Neuronal stem cell (in vitro differentiated cells): ENCODE results near the gene PPM1M.

Source experiments
- DNase-seq: peaks from one replicate; pipeline ENCODE4 v3.0.0-alpha.2; 2013; ENCODE audit warnings: low spot score
- H2AFZ ChIP-seq: one replicate; pipeline ENCODE4 v1.6.1; 2013; ENCODE audit warnings: mild to moderate bottlenecking, low read length, inconsistent platforms
- H2AK5ac ChIP-seq: 2 replicates; pipeline ENCODE4 v1.6.1; 2013; ENCODE audit warnings: low read depth, mild to moderate bottlenecking, inconsistent platforms, low read length, moderate library complexity, mixed read lengths
- H2BK120ac ChIP-seq: 2 replicates; pipeline ENCODE4 v1.6.1; 2013; ENCODE audit warnings: low read depth, mild to moderate bottlenecking, inconsistent platforms, low read length, moderate library complexity, mixed read lengths
- H2BK12ac ChIP-seq: one replicate; pipeline ENCODE4 v1.6.1; 2013; ENCODE audit warnings: low read length, inconsistent platforms
- H2BK15ac ChIP-seq: 2 replicates; pipeline ENCODE4 v1.6.1; 2013; ENCODE audit warnings: mild to moderate bottlenecking, low read length, inconsistent platforms, mixed read lengths
- H2BK5ac ChIP-seq: one replicate; pipeline ENCODE4 v1.6.1; 2013; ENCODE audit warnings: inconsistent platforms, mild to moderate bottlenecking, low read length, moderate library complexity
- H3K14ac ChIP-seq: one replicate; pipeline ENCODE4 v1.6.1; 2013; ENCODE audit warnings: low read length, inconsistent platforms
- H3K18ac ChIP-seq: 2 replicates; pipeline ENCODE4 v1.6.1; 2013; ENCODE audit warnings: low read length, inconsistent platforms
- H3K23ac ChIP-seq: 2 replicates; pipeline ENCODE4 v1.6.1; 2013; ENCODE audit warnings: low read depth, mild to moderate bottlenecking, mixed read lengths, low read length, inconsistent platforms; ENCODE audit not compliant: poor library complexity
- H3K27ac ChIP-seq: replicated peaks from 3 replicates; pipeline ENCODE4 v1.5.1; 2013; ENCODE audit warnings: low read length, inconsistent platforms
- H3K27me3 ChIP-seq, 3 experiments: 2 replicates each; pipeline ENCODE4 v1.6.1; 2013; ENCODE audit warnings: low read length in 3 of 3, mild to moderate bottlenecking in 2 of 3, inconsistent platforms in 1 of 3, low read depth in 1 of 3, mixed read lengths in 1 of 3, moderate library complexity in 1 of 3; ENCODE audit not compliant: control insufficient read depth in 3 of 3, insufficient read depth in 3 of 3
- H3K36me3 ChIP-seq, 2 donors: replicated peaks in 1 of 2; 2 replicates each; pipeline ENCODE4 v1.6.1; 2013; ENCODE audit warnings: low read length in 2 of 2; ENCODE audit not compliant: control insufficient read depth in 2 of 2, insufficient read depth in 2 of 2
- H3K4ac ChIP-seq: 2 replicates; pipeline ENCODE4 v1.6.1; 2013; ENCODE audit warnings: inconsistent platforms, mild to moderate bottlenecking, low read length, moderate library complexity
- H3K4me1 ChIP-seq, 2 donors: 1 replicate in 1 of 2; 2 replicates in 1 of 2; pipeline ENCODE4 v1.6.1; 2013; ENCODE audit warnings: low read length in 2 of 2, low read depth in 1 of 2; ENCODE audit not compliant: control insufficient read depth in 2 of 2, insufficient read depth in 1 of 2
- H3K4me2 ChIP-seq: one replicate; pipeline ENCODE4 v1.6.1; 2013; ENCODE audit warnings: mild to moderate bottlenecking, low read length, inconsistent platforms; ENCODE audit not compliant: insufficient read depth, poor library complexity, severe bottlenecking
- H3K4me3 ChIP-seq, 2 donors: 2 replicates each; pipeline ENCODE4 v1.5.1; 2013; ENCODE audit warnings: low read length in 2 of 2, mild to moderate bottlenecking in 2 of 2, inconsistent platforms in 1 of 2, moderate library complexity in 1 of 2
- H3K79me1 ChIP-seq: one replicate; pipeline ENCODE4 v1.6.1; 2013; ENCODE audit warnings: low read depth, mild to moderate bottlenecking, inconsistent platforms, low read length, moderate library complexity
- H3K9ac ChIP-seq: one replicate; pipeline ENCODE4 v1.6.1; 2013; ENCODE audit warnings: mild to moderate bottlenecking, low read depth, low read length, inconsistent platforms; ENCODE audit not compliant: poor library complexity
- H3K9me3 ChIP-seq, 2 donors: replicated peaks in 1 of 2; 2 replicates each; pipeline versions ENCODE3 to v1.6.1; 2013; ENCODE audit warnings: low read length in 2 of 2, mild to moderate bottlenecking in 2 of 2, inconsistent platforms in 1 of 2, low read depth in 1 of 2, mixed read lengths in 1 of 2, moderate library complexity in 1 of 2; ENCODE audit not compliant: control insufficient read depth in 2 of 2, insufficient read depth in 1 of 2
- H4K8ac ChIP-seq: one replicate; pipeline ENCODE4 v1.6.1; 2013; ENCODE audit warnings: low read depth, mild to moderate bottlenecking, inconsistent platforms, low read length, moderate library complexity
- H4K91ac ChIP-seq: one replicate; pipeline ENCODE4 v1.6.1; 2013; ENCODE audit warnings: low read length, low read depth, mild to moderate bottlenecking, inconsistent platforms; ENCODE audit not compliant: poor library complexity
- WGBS, 2 donors: extraction: QIAGEN DNeasy Blood & Tissue Kit; methylation state at CpG; one replicate each; pipeline ENCODE4 v1.1.7; 2013; ENCODE audit warnings: missing lambda C conversion rate in 2 of 2, mixed read lengths in 1 of 2; ENCODE audit not compliant: insufficient read length in 2 of 2, insufficient replicate concordance in 1 of 2; ENCODE audit errors: extremely low coverage in 2 of 2; 5-methylcytosine and 5-hydroxymethylcytosine counted together

Gene PPM1M

GRCh38 chr3:52217409-52217805 is 28.2 kb upstream of the PPM1M start:
- Histone ChIP-seq H2BK120ac (no peak overlapping the region), H3K79me1 (no peaks in the 10 kb centered on the region), H3K27me3 (no peaks in the 10 kb centered on the region), H3K36me3 (peaks cover 26 to 37% of the 10 kb centered on the region in 2 donors), H3K4me3 (no peak overlapping the region), H2AK5ac (no peak overlapping the region), H3K9me3 (no peaks in the 10 kb centered on the region), H3K14ac (no peak overlapping the region), H3K4ac (no peak overlapping the region), H3K4me1 (peaks cover 11 to 14% of the 10 kb centered on the region in 2 donors), H3K23ac (no peak overlapping the region), H2BK5ac (no peak overlapping the region), H2BK15ac (no peak overlapping the region), H4K8ac (no peak overlapping the region), H3K4me2 (no peak overlapping the region), H2AFZ (no peak overlapping the region), H3K9ac (no peak overlapping the region), H2BK12ac (no peak overlapping the region), H3K27ac (no peak overlapping the region), H3K18ac (no peak overlapping the region), H4K91ac (no peak overlapping the region)
- whole genome bisulfite sequencing, 2 donors, result no CpG with 5 or more reads among the region's 10 CpGs
- DNase-seq, result no peak

- Histone ChIP-seq H3K23ac (no peak overlapping the region), H4K91ac (no peak overlapping the region), H3K27me3 (no peaks in the 10 kb centered on the region), H2AK5ac (no peak overlapping the region), H3K14ac (no peak overlapping the region), H3K4me3 (no peak overlapping the region), H3K9me3 (no peaks in the 10 kb centered on the region), H2BK5ac (no peak overlapping the region), H3K79me1 (no peaks in the 10 kb centered on the region), H3K4ac (no peak overlapping the region), H3K18ac (no peak overlapping the region), H3K9ac (peak overlapping the region; percentile 50), H2BK15ac (no peak overlapping the region), H2AFZ (no peak overlapping the region), H3K4me2 (no peak overlapping the region), H4K8ac (no peak overlapping the region), H3K36me3 (peaks cover 23 to 31% of the 10 kb centered on the region in 2 donors), H3K4me1 (peaks cover 11 to 14% of the 10 kb centered on the region in 2 donors), H3K27ac (no peak overlapping the region), H2BK120ac (no peak overlapping the region), H2BK12ac (no peak overlapping the region)
- WGBS, 2 donors, result no CpG with 5 or more reads among the region's 3 CpGs
- DNase-seq, result no peak
These were observed 27.5 kb upstream of the PPM1M start for GRCh38 chr3:52218026-52218425.

- H3K14ac ChIP-seq, result no peak overlapping the region
- no peak overlapping the region for H3K18ac ChIP-seq
- no peak overlapping the region for H4K91ac ChIP-seq
- H2BK15ac ChIP-seq, result no peak overlapping the region
- H3K79me1 ChIP-seq, result peaks cover 2% of the 10 kb centered on the region
- no peak overlapping the region for H3K4me3 ChIP-seq
- H3K23ac ChIP-seq, result no peak overlapping the region
- H3K4ac ChIP-seq, result no peak overlapping the region
- no peak overlapping the region for H3K9ac ChIP-seq
- H2BK12ac ChIP-seq, result no peak overlapping the region
- WGBS, 2 donors, result no CpG with 5 or more reads among the region's 12 CpGs
- no peaks in the 10 kb centered on the region for H3K27me3 ChIP-seq
- no peak overlapping the region for H2BK120ac ChIP-seq
- DNase-seq, result no peak
- peak overlapping the region; percentile 51 for H2AK5ac ChIP-seq
- H3K9me3 ChIP-seq, result no peaks in the 10 kb centered on the region
- peak overlapping the region; percentile 92 for H2AFZ ChIP-seq
- H3K4me2 ChIP-seq, result no peak overlapping the region
- peaks cover 11 to 14% of the 10 kb centered on the region in 2 donors for H3K4me1 ChIP-seq
- H2BK5ac ChIP-seq, result no peak overlapping the region
- no peak overlapping the region for H4K8ac ChIP-seq
- H3K36me3 ChIP-seq, result peaks cover 20 to 26% of the 10 kb centered on the region in 2 donors
- H3K27ac ChIP-seq, result no peak overlapping the region
These were observed 27.1 kb upstream of the PPM1M start for GRCh38 chr3:52218454-52218853.

GRCh38 chr3:52218937-52219650 is 26.5 kb upstream of the PPM1M start:
- no peak overlapping the region for H2BK15ac ChIP-seq
- no peak overlapping the region for H4K91ac ChIP-seq
- H3K27me3 ChIP-seq, result no peaks in the 10 kb centered on the region
- no peak overlapping the region for H4K8ac ChIP-seq
- peaks cover 16 to 20% of the 10 kb centered on the region in 2 donors for H3K36me3 ChIP-seq
- no peak overlapping the region for H3K14ac ChIP-seq
- H2BK120ac ChIP-seq, result no peak overlapping the region
- H3K23ac ChIP-seq, result no peak overlapping the region
- no peak overlapping the region for H3K27ac ChIP-seq
- H3K4ac ChIP-seq, result no peak overlapping the region
- H3K9ac ChIP-seq, result no peak overlapping the region
- H3K4me3 ChIP-seq, result no peak overlapping the region
- WGBS, 2 donors, result no CpG with 5 or more reads among the region's 6 CpGs
- no peak for DNase-seq
- H3K9me3 ChIP-seq, result no peaks in the 10 kb centered on the region
- peaks cover 2% of the 10 kb centered on the region for H3K79me1 ChIP-seq
- H3K18ac ChIP-seq, result no peak overlapping the region
- H2BK5ac ChIP-seq, result no peak overlapping the region
- no peak overlapping the region for H2AK5ac ChIP-seq
- H2AFZ ChIP-seq, result peak overlapping the region; percentile 92
- H2BK12ac ChIP-seq, result no peak overlapping the region
- peaks cover 11 to 14% of the 10 kb centered on the region in 2 donors for H3K4me1 ChIP-seq
- H3K4me2 ChIP-seq, result no peak overlapping the region
